NCI-H226 (cell line): ENCODE data around the gene OR1J1.

Experiments
- DNase-seq: peaks from one replicate; pipeline ENCODE4 v3.0.0-alpha.2; 2015

The OR1J1 gene, protein sequence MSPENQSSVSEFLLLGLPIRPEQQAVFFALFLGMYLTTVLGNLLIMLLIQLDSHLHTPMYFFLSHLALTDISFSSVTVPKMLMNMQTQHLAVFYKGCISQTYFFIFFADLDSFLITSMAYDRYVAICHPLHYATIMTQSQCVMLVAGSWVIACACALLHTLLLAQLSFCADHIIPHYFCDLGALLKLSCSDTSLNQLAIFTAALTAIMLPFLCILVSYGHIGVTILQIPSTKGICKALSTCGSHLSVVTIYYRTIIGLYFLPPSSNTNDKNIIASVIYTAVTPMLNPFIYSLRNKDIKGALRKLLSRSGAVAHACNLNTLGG

DNA sequence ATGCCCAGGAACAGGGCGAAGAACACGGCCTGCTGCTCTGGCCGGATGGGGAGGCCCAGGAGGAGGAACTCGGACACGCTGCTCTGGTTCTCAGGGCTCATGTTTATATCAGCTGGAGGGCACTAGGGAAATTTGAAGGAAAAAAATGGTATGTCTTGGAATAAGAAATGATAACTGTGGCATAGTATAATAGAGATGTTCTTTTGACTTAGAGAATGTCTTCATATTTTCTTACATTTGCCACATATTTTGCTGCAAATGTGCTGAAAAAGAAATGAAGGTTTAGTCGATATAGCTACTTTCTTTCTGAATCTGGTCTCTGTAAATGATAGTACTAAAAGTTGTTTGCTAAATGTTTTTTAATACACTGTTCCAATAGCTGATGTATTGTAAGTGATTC lies at the start of gene OR1J1:
TSS of gene OR1J1 (minus strand) at position 101 of the 400 bp plus-strand sequence. CDS start at position 101, 0 bp downstream.
- no peak for DNase-seq

GRCh38 chr9:122527193-122527592 lies 49.5 kb upstream of the OR1J1 start, which contains the start of gene OR1N1:
TSS of gene OR1N1 (minus strand) at chr9:122527293. CDS start at chr9:122527293, 0 bp downstream.
- DNase-seq, result no peak

GRCh38 chr9:122526602-122527001 lies 48.9 kb upstream of the OR1J1 start:
- no peak for DNase-seq

- DNase-seq, result no peak
Measured at GRCh38 chr9:122519376-122519775, 41.6 kb upstream of the OR1J1 start.

GRCh38 chr9:122518841-122519240 lies 41.1 kb upstream of the OR1J1 start, which contains the start of gene OR1J4:
TSS of gene OR1J4 (plus strand) at chr9:122519141. CDS start at chr9:122519141, 0 bp downstream.
- DNase-seq, result no peak

- no peak for DNase-seq
Measured at GRCh38 chr9:122518226-122518625, 40.5 kb upstream of the OR1J1 start.

- no peak for DNase-seq
Measured at GRCh38 chr9:122510502-122510901, 32.8 kb upstream of the OR1J1 start, which contains the start of gene OR1J2. TSS of gene OR1J2 (plus strand) at chr9:122510802. CDS start at chr9:122510802, 0 bp downstream.

GRCh38 chr9:122506964-122507363 lies 29.2 kb upstream of the OR1J1 start:
- DNase-seq, result no peak

- DNase-seq, result peak; percentile 58
Measured at GRCh38 chr9:122498883-122499288, 21.2 kb upstream of the OR1J1 start.

DNA sequence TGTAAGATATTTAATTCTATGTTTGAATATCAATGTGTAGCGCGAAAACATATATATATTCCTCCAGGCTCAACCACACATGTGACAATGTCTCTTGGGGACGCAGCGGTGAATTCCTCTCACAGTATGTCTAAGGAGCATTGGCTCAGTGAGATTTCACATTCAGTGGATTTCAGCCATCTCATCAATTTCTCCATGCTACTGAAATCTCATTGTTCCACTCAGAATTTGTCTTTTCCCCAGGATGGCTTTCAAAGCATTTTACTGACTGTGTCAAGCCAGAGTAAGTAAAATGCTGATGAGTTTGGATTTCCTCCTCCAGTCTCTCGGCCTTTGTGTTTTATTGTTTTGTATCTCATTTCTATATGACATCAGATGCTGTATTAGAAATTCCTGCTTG lies 1.3 kb upstream of the OR1J1 start:
- no peak for DNase-seq

GRCh38 chr9:122477346-122477745 lies 380 bp downstream of the OR1J1 start:
- DNase-seq, result no peak

GRCh38 chr9:122475717-122476116 lies 2.0 kb downstream of the OR1J1 start:
- no peak for DNase-seq

- DNase-seq, result no peak
Measured at GRCh38 chr9:122474561-122474960, 3.2 kb downstream of the OR1J1 start.

GRCh38 chr9:122468735-122469134 lies 9.0 kb downstream of the OR1J1 start:
- DNase-seq, result no peak

- DNase-seq, result no peak
Measured at GRCh38 chr9:122466456-122466855, 11.3 kb downstream of the OR1J1 start.

GRCh38 chr9:122464633-122465567 lies 12.8 kb downstream of the OR1J1 start:
- peak; percentile 74 for DNase-seq

DNA sequence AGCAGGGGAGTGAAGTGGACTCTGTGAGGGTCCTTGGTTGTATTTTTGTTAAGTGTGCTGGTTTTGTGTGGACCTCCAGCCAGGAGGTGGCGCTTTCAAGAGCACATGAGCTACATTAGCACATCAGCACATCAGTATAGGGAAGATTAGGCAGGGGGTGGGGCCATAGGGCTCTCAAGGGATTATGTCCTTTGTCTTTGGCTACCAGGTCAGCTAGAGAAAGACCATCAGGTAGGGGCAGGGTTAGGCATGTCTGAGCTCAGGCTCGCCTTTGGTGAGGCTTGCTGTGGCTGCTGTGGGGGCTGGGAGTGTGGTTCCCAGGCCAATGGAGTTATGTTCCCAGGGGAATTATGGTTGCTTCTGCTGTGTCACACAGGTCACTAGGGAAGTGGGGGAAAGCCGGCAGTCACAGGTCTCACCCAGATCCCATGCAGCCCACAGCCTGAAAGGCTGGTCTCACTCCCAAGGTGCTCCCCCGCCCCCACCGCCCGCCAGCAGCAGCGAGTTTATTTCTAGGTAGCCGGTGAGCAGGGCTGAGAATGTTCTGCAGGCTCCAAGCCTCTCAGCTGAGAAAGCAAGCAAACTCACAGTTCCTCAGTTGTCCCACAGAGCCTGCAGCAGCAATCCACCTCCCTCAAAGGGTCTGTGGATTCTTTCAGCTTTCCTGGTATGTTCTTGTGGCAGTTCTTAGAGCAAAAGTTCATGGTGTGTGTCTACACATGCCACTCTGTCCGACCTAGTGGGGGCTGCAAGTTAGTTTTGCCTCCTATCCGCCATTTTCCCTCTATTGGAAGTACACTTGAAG lies 13.7 kb downstream of the OR1J1 start:
- DNase-seq, result no peak

GRCh38 chr9:122457787-122458186 lies 19.9 kb downstream of the OR1J1 start:
- DNase-seq, result no peak

- no peak for DNase-seq
Measured at GRCh38 chr9:122456123-122456522, 21.6 kb downstream of the OR1J1 start.

- no peak for DNase-seq
Measured at GRCh38 chr9:122453677-122454135, 24.0 kb downstream of the OR1J1 start.

GRCh38 chr9:122446819-122447484 lies 30.8 kb downstream of the OR1J1 start:
- DNase-seq, result peak; percentile 62
